ENCODE measurements around the gene NQO2.

Gene NQO2

GRCh38 chr6:2977290-2977689 lies 22.4 kb upstream of the NQO2 start:
- POLR2A ChIA-PET = interaction anchor here (1.3 to 2.6 kb wide), 2 partner anchors 10 to 12 kb away, joined by 5 to 11 read pairs; no protein-coding TSS in a partner anchor
- CTCF ChIA-PET = interaction anchor here (1.1 to 6.6 kb wide), 4 partner anchors 11 to 83 kb away, joined by 3 to 54 read pairs (median 28); no protein-coding TSS in a partner anchor
- DNase-seq (ENCODE audit: low read depth, low spot score) = no peak
- no peak for TF ChIP-seq CTCF (IDR thresholded peaks at IDR 0.05; ENCODE audit: insufficient read depth, low read length, missing control alignments)
- no peak overlapping the region; the same call in 1 of the 2 replicates for H3K4me3 ChIP-seq (ENCODE audit: low read depth, low read length)

- POLR2A ChIA-PET = interaction anchor here (1.3 to 2.6 kb wide), 2 partner anchors 9 to 11 kb away, joined by 5 to 11 read pairs; no protein-coding TSS in a partner anchor
- CTCF ChIA-PET = interaction anchor here (1.1 to 6.6 kb wide), 4 partner anchors 10 to 82 kb away, joined by 3 to 54 read pairs (median 28); no protein-coding TSS in a partner anchor
- no peak overlapping the region for H3K4me3 ChIP-seq (ENCODE audit: low read depth, low read length)
- no peak for TF ChIP-seq CTCF (IDR thresholded peaks at IDR 0.05; ENCODE audit: insufficient read depth, low read length, missing control alignments)
- DNase-seq (ENCODE audit: low read depth, low spot score) = no peak
Measured at GRCh38 chr6:2977799-2978590, 21.7 kb upstream of the NQO2 start.

- no peak overlapping the region for H3K4me3 ChIP-seq (ENCODE audit: low read depth, low read length)
- DNase-seq (ENCODE audit: low read depth, low spot score) = no peak
- POLR2A ChIA-PET = interaction anchor here (1.3 to 2.6 kb wide), 2 partner anchors 8 to 10 kb away, joined by 5 to 11 read pairs; no protein-coding TSS in a partner anchor
- CTCF ChIA-PET = interaction anchor here (1.3 to 6.6 kb wide), 4 partner anchors 10 to 81 kb away, joined by 4 to 51 read pairs (median 6); no protein-coding TSS in a partner anchor
- no peak for TF ChIP-seq CTCF (IDR thresholded peaks at IDR 0.05; ENCODE audit: insufficient read depth, low read length, missing control alignments)
Measured at GRCh38 chr6:2978923-2979322, 20.8 kb upstream of the NQO2 start.

GRCh38 chr6:2979819-2980464 lies 19.8 kb upstream of the NQO2 start:
- CTCF ChIA-PET = interaction anchor here (0.7 to 6.6 kb wide), 7 partner anchors 9 to 242 kb away, joined by 3 to 51 read pairs (median 4); no protein-coding TSS in a partner anchor
- DNase-seq (ENCODE audit: low read depth, low spot score) = no peak
- TF ChIP-seq CTCF (IDR thresholded peaks at IDR 0.05; ENCODE audit: insufficient read depth, low read length, missing control alignments) = no peak
- POLR2A ChIA-PET = interaction anchor here (0.5 kb wide), 1 partner anchor 159 kb away, joined by 3 read pairs; no protein-coding TSS in a partner anchor
- no peak overlapping the region for H3K4me3 ChIP-seq (ENCODE audit: low read depth, low read length)

- H3K4me3 ChIP-seq (ENCODE audit: low read depth, low read length) = no peak overlapping the region
- ChIA-PET CTCF (interaction anchor here (0.7 to 6.6 kb wide), 7 partner anchors 8 to 243 kb away, joined by 3 to 51 read pairs (median 4); no protein-coding TSS in a partner anchor), POLR2A (interaction anchor here (0.5 kb wide), 1 partner anchor 158 kb away, joined by 3 read pairs; no protein-coding TSS in a partner anchor)
- TF ChIP-seq CTCF (IDR thresholded peaks at IDR 0.05; ENCODE audit: insufficient read depth, low read length, missing control alignments) = no peak
- DNase-seq (ENCODE audit: low read depth, low spot score) = no peak
Measured at GRCh38 chr6:2980465-2980855, 19.2 kb upstream of the NQO2 start.
